ENCODE measurements around the gene IGFBP2.

Gene IGFBP2

DNA sequence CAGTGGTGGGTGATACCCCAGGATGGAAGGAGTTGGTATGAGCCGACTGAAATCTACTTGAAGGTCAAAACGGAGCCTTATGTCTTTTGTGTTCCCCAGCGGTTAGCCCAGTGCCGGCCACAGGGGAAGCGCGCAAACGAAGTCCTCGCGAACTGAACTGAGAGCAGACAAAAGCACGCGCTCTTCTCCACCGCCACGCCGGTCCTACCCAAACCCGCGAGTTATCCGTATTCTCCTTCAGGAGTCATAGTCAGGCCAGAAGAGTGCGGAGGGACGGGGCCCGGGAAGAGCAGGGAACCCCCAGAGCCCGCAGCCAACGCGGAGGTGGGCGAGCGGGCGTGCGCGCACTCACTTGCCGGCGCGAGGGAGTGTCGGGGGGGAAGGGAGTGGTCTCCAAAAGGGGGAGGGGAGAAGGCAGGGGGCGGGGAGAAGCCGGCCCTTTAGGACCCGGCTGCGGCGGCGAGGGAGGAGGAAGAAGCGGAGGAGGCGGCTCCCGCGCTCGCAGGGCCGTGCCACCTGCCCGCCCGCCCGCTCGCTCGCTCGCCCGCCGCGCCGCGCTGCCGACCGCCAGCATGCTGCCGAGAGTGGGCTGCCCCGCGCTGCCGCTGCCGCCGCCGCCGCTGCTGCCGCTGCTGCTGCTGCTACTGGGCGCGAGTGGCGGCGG, at the start of gene IGFBP2:
Gene IGFBP2, plus strand, starts transcription at position 469 of the 664 bp plus-strand sequence. Its CDS starts 104 bp downstream, at position 573.
- H3K27ac ChIP-seq, result peak within 1 kb of the TSS; percentile 46
- no peak for TF ChIP-seq ZFX (IDR thresholded peaks at IDR 0.05; ENCODE audit: borderline replicate concordance)
- TF ChIP-seq, protein P1, sequence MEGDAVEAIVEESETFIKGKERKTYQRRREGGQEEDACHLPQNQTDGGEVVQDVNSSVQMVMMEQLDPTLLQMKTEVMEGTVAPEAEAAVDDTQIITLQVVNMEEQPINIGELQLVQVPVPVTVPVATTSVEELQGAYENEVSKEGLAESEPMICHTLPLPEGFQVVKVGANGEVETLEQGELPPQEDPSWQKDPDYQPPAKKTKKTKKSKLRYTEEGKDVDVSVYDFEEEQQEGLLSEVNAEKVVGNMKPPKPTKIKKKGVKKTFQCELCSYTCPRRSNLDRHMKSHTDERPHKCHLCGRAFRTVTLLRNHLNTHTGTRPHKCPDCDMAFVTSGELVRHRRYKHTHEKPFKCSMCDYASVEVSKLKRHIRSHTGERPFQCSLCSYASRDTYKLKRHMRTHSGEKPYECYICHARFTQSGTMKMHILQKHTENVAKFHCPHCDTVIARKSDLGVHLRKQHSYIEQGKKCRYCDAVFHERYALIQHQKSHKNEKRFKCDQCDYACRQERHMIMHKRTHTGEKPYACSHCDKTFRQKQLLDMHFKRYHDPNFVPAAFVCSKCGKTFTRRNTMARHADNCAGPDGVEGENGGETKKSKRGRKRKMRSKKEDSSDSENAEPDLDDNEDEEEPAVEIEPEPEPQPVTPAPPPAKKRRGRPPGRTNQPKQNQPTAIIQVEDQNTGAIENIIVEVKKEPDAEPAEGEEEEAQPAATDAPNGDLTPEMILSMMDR (IDR thresholded peaks at IDR 0.05), result no peak

DNA sequence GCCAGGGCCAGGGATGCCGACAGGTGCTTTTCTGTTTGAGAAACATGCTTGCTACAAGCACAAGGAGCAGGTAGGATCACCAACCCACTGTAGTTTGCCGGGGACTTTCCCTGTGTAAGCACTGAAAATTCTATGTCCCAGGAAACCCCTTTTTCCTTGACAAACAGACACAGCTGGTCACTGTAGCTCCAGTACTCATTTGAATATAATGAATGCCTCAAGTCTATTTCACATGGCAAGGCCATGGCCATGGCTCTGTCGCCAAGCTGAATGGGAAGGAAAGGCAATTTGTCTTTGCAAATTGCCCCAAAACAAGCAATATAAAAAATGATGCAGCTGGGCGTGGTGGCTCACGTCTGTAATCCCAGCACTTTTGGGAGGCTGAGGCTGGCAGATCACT, 49.6 kb upstream of the IGFBP2 start:
- H3K27ac ChIP-seq, result no peak overlapping the region
- TF ChIP-seq ZFX (IDR thresholded peaks at IDR 0.05; ENCODE audit: borderline replicate concordance), result no peak
- TF ChIP-seq, protein P1 (IDR thresholded peaks at IDR 0.05), result no peak

DNA sequence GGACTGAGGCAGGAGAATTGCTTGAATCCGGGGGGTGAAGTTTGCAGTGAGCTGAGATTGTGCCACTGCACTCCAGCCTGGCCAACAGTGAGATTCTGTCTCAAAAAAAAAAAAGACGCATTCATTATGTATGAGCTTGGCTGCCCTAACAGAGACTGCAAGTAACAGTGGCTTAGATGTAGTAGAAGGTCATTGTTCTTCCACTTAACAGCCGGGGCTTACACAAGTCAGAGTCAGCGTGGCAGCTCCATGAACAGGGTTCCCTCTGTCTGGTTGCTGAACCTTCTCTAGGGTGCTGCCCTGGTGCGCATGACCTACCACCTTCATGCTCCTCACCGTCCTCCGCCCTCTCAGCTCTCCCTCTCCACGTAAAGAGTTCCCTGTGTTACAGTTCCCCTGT, 49.1 kb upstream of the IGFBP2 start:
- no peak overlapping the region for H3K27ac ChIP-seq
- no peak for TF ChIP-seq ZFX (IDR thresholded peaks at IDR 0.05; ENCODE audit: borderline replicate concordance)
- TF ChIP-seq, protein P1 (IDR thresholded peaks at IDR 0.05), result no peak

DNA sequence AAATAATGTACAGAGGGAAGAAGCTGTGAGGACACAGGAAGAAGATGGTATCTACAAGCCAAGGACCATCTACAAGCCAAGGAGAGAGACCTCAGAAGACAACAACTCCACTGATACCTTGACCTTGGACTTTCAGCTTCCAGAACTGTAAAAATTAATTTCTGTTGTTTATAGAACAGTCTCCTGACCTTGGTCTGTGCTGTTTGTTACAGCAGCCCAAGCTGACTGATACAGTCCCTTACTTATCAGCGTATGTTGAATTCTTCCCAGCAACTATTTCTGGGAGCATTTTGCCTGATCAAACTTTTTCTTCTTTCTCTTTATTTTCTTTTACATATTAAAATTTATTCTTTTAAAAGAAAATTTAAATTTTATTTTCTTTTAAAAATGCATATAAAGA, 47.8 kb upstream of the IGFBP2 start:
- TF ChIP-seq, protein P1 (IDR thresholded peaks at IDR 0.05), result no peak
- no peak for TF ChIP-seq ZFX (IDR thresholded peaks at IDR 0.05; ENCODE audit: borderline replicate concordance)
- H3K27ac ChIP-seq, result no peak overlapping the region

DNA sequence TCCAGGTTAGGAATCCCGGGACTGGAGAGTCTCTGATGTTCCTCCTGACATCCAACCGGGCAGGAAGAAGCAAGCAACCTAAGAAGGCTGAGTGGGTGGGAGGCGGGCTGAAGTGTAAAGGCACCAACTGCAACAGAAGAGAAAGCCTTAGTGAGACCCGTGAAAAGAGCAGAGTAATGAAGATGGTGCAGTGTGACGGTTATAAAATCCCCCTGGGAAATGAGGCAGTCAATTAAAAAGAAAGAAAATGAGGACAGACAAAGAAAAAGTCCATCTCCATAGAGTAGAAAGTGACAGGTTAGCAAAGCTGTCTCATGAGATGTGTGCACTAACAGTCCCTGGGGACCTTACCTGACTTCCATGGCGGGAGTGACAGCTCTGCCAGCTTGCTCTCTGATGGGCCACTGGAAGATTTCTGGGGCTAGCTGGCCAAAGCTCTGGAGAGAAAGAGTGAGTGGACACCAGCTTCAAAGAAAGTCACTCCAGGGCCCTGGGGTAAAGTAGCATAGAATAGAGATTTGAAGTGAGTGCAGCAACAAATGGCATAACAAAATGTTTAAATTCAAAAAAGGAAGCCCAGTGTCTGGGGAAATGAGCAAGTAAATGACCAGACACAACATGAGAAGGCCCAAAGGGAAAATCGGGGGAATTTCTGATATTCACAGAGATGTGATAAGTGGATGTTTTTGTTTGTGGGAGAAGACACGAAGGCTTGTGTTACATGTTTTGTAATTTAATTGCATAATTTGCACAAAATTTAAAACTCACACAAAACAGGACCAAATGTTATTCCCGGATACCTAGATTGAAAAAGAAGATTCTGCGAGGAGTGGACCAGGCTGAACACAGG, 44.1 kb upstream of the IGFBP2 start:
- no peak overlapping the region for H3K27ac ChIP-seq
- TF ChIP-seq, protein P1 (IDR thresholded peaks at IDR 0.05), result no peak
- no peak for TF ChIP-seq ZFX (IDR thresholded peaks at IDR 0.05; ENCODE audit: borderline replicate concordance)

GRCh38 chr2:216589791-216590190, 43.4 kb upstream of the IGFBP2 start:
- H3K27ac ChIP-seq, result no peak overlapping the region
- no peak for TF ChIP-seq ZFX (IDR thresholded peaks at IDR 0.05; ENCODE audit: borderline replicate concordance)
- TF ChIP-seq, protein P1 (IDR thresholded peaks at IDR 0.05), result no peak

GRCh38 chr2:216590780-216591179, 42.4 kb upstream of the IGFBP2 start:
- H3K27ac ChIP-seq, result no peak overlapping the region
- TF ChIP-seq, protein P1 (IDR thresholded peaks at IDR 0.05), result no peak
- no peak for TF ChIP-seq ZFX (IDR thresholded peaks at IDR 0.05; ENCODE audit: borderline replicate concordance)
